Stimulated activated naive CD8-positive, alpha-beta T cell treated with anti-CD3 and anti-CD28 coated beads, Interleukin-15, Interleukin-2, amounts not matched to agents 100 U/mL and 50 U/mL, for 24 hours (primary cell): ENCODE measurements around the gene MRPL12.

Experiments
- ATAC-seq: fragments of 150-1000 bp; cut with Tn5 transposase; one replicate; pipeline ENCODE4 v1.10.0; 2021
- DNase-seq: peaks from one replicate; pipeline ENCODE4 v3.0.0; 2021

The MRPL12 gene

GRCh38 chr17:81740395-81740961 lies 37.3 kb downstream of the MRPL12 start:
- peak; percentile 20 for ATAC-seq
- no peak for DNase-seq

- ATAC-seq (no peak), DNase-seq (no peak)
Observed at GRCh38 chr17:81741049-81741593, 38.0 kb downstream of the MRPL12 start.

GRCh38 chr17:81741594-81742452 lies 38.7 kb downstream of the MRPL12 start:
- peak; percentile 19 for ATAC-seq
- DNase-seq, result no peak
